ENCODE results near the gene ADRA2C.

Gene ADRA2C

DNA sequence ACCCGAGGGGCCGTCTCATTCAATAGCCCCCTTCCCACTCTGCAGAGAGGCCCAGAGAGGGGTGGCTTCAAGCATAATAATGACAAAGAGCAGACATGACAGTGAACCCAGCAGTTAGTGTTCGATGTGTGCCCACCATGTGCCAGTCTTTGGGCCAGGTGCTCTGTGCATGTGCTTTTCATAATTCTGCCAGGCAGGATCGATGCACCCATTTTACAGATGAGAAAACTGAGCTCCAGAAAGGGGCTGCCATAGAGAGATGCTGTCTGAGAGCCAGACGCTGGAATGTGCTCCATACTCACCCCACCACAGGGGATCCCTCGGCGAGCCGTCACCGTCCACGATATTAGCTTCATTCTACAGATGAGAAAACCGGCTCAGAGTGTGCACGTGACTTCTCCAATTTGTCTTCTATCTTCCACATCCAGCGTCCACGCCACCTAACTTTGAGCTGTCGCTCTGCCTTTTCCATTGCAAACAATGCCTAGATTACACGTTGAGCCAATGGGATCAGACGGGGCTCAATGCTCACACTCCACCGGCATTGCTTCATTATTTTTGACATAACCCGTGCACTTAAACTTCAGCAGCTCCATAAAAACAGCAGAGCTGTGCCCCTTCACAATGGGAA is 8.2 kb downstream of the ADRA2C start:
- TF ChIP-seq, protein P1, sequence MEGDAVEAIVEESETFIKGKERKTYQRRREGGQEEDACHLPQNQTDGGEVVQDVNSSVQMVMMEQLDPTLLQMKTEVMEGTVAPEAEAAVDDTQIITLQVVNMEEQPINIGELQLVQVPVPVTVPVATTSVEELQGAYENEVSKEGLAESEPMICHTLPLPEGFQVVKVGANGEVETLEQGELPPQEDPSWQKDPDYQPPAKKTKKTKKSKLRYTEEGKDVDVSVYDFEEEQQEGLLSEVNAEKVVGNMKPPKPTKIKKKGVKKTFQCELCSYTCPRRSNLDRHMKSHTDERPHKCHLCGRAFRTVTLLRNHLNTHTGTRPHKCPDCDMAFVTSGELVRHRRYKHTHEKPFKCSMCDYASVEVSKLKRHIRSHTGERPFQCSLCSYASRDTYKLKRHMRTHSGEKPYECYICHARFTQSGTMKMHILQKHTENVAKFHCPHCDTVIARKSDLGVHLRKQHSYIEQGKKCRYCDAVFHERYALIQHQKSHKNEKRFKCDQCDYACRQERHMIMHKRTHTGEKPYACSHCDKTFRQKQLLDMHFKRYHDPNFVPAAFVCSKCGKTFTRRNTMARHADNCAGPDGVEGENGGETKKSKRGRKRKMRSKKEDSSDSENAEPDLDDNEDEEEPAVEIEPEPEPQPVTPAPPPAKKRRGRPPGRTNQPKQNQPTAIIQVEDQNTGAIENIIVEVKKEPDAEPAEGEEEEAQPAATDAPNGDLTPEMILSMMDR (IDR thresholded peaks at IDR 0.05; ENCODE audit: low read depth, low read length, missing control alignments): no peak
- no peak for DNase-seq (ENCODE audit: extremely low read depth, low read depth)
- no peak overlapping the region for H3K4me3 ChIP-seq (replicated peaks; ENCODE audit: low read depth, low read length)

DNA sequence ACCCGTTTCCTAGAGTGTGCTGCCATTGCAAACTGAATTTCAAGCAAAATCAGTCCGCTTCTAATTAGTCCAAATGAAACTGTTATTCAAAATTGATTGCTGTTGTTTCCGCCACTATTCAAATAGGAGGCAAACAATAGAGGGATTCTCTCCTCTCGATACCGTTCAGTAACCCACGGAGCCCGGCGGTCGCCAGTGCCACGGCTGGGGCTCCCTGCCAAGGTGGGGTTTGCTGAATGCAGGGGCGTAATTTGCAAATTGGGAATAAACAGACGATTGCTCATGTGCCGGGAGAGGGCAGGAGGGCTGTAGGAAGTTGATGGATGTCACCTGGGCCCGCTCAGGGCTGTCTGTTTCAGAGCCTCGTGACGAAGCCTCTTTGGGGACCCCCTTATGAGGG is 8.8 kb downstream of the ADRA2C start:
- no peak for DNase-seq (ENCODE audit: extremely low read depth, low read depth)
- H3K4me3 ChIP-seq (replicated peaks; ENCODE audit: low read depth, low read length): no peak overlapping the region
- TF ChIP-seq, protein P1 (IDR thresholded peaks at IDR 0.05; ENCODE audit: low read depth, low read length, missing control alignments): no peak

DNA sequence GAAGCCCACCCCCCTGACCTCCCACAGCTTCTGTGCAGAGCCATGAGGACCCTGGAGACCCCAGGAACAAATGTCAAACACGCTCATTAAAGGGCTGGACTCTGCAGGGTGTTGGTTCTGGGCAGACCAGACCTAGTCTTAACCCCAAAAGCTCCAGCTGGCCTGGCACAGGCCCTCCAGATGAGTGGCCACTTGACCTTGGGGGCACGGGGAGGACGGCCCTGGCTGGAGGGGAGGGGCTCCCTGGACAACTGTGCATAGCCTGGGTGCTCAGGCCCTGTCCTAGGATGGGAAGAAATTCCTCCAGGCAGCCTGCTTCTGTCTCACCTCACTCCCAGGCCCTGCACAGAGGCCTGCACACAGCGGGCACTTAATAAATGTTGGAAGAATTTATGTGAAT is 9.4 kb downstream of the ADRA2C start:
- H3K4me3 ChIP-seq (replicated peaks; ENCODE audit: low read depth, low read length): no peak overlapping the region
- TF ChIP-seq, protein P1 (IDR thresholded peaks at IDR 0.05; ENCODE audit: low read depth, low read length, missing control alignments): no peak
- DNase-seq (ENCODE audit: extremely low read depth, low read depth): no peak

DNA sequence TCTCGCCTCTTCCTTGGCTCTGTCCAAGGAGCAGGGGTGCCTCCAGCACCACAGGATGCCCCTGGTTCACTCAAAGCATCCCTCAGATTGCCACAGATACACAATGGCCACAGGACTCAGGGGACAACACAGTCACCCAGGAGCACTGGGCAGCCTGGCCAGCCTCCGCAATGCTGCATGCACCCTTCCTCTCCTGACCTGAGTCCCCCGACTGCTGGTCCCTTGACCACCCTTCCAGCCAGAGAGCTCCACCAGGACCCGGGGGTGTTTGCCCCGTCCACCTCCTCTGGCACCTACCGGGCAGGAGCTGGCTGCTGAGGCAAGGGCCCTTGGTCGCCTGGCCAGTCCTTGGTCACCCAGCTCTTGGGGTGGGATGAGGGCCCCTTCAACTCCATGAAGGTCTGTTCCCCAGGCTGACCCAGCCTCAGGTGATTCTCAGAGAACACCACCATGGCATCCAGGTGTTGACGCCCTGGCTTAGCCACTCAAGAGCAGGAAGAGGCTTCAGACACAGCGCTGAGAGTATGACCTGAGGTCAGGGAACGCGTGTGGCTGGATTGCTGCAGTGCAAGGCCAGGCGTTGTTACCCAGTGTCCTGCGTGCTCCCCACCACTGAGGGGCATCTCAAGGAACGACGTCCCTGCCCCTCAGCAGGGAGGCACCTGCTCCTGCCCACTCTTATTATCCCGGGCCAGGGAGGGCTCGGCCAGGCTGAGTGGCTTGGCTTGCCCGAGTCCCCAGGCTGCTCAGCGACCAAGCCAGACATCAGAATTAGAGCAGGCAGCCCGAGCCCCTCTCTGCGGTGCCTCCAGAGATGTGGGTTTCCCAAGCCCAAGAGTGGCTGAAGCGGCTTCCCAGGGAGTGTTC is 10.2 kb downstream of the ADRA2C start:
- DNase-seq (ENCODE audit: extremely low read depth, low read depth): no peak

DNA sequence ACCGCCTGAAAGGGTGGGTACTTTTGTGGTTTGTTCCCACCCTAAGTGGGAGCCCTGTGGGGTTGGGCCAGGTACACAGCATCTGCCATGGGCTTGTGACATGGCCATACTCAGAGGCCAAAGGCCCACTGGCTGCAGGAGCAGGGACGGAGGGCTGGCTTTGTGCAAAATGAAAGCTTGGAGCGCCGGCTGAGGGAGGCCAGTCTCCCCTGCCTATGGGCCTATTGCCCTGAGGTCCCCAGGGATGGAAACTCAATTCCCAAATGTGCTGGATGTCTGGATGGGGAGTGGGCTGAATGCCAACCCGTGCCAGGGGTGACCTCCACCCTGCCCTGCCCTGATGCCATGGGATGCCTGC is 10.8 kb downstream of the ADRA2C start:
- no peak overlapping the region for H3K4me3 ChIP-seq (replicated peaks; ENCODE audit: low read depth, low read length)
- TF ChIP-seq, protein P1 (IDR thresholded peaks at IDR 0.05; ENCODE audit: low read depth, low read length, missing control alignments): no peak
- DNase-seq (ENCODE audit: extremely low read depth, low read depth): no peak

More for the DNA sequence above, 10.2 kb downstream of the ADRA2C start:
- no peak overlapping the region for H3K4me3 ChIP-seq (replicated peaks; ENCODE audit: low read depth, low read length)
- TF ChIP-seq, protein P1 (IDR thresholded peaks at IDR 0.05; ENCODE audit: low read depth, low read length, missing control alignments): no peak

DNA sequence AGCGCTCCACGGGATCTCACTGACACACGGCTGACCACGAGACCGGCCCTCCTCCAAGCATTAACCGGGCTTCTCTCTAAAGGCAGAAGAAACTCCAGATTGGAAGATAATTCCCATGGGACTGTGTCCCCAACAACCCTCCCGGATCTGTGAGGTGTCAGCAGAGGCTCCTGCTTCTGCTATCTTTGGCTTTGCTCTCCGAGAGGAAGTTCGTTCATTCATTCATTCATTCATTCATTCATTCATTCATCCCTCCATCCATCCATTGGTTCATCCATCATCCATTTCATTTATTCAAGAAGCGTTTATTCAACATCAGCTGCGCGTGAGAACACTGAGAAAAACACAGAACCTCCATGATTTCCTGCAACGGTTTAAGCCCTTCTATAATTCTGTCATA is 11.5 kb downstream of the ADRA2C start:
- no peak for DNase-seq (ENCODE audit: extremely low read depth, low read depth)
- no peak overlapping the region for H3K4me3 ChIP-seq (replicated peaks; ENCODE audit: low read depth, low read length)
- TF ChIP-seq, protein P1 (IDR thresholded peaks at IDR 0.05; ENCODE audit: low read depth, low read length, missing control alignments): no peak
